Islet of Langerhans (tissue), 1 donor: Measurements from ENCODE around the gene ATG101.
"Not testable (repeated sequence)": the region's sequence is repeated elsewhere in the genome, so short reads cannot be mapped to it uniquely, and the experiment has no call there.

ENCODE experiments used
- FAIRE-seq: peaks from one replicate; lab custom pipeline; 2011; peaks lifted over from hg19 to GRCh38; lab: Jason Lieb, UNC

The ATG101 gene

DNA sequence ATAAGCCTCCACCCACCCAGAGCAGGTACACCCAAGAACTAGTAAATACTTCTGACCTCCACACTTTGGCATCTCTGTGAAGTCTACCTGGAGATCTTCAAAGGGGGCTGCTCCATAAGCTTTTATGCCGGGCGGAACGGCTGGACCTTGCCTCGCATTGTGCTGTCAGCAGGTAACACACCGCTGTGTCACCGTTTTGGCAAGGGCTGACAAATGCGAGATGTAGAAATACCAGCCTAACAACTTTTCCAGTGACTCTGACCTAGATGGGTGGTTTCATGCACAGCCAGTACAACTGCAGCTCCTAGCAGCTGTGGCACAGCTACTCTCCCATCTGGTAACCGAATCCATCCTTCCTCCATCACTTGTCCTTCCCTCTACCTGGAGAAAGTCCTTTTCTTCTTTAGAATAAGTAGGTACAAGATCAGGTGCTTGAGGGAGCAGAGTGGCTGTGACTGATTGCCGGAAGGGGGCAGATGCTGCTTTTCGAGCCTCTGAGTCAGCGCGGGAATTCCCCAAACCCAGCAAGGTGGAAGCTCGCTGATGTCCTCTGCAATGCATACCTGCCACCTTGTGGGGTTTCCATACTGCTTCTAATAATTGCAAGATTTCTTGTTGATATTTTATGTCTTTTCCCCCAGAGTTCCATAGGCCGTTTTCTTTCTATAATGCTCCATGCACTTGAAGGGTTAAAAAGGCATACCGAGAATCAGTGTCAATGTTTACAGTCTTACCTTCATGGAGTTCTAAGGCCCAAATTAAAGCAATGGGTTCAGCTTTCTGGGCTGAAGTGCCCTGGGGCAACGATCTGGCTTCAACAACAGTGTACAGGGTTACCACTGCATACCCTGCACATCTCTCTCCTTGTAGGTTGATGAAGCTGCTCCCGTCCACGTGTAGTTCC, 46.7 kb downstream of the ATG101 start:
- not testable (repeated sequence) for FAIRE-seq

DNA sequence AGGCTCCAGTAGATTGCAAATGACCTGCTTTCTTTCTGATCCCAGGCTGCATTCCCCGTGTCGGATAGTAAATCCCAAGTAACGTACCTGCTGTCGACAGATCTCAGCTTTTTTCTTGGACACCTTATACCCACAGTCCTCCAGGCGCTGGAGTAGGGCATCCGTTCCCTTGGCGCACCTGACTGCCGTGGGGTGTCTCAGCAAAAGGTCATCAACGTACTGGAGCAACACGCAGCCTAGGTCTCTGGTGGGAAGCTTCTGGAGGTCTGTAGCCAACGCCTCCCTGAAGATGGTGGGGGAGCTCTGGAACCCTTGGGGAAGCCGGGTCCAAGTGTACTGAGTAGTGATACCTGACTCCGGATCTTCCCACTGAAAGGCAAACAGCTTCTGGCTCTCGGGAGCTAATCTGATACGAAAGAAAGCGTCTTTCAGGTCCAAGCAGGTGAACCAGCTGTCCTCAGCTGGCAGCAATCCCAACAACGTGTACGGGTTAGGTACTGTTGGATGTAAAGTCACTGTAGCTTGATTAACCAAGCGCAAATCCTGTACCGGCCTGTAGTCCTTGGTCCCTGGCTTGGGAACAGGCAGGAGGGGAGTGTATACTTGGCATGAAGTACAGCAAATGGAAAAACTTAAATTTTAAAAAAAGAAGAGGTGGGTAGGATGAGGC, 48.2 kb downstream of the ATG101 start:
- not testable (repeated sequence) for FAIRE-seq

DNA sequence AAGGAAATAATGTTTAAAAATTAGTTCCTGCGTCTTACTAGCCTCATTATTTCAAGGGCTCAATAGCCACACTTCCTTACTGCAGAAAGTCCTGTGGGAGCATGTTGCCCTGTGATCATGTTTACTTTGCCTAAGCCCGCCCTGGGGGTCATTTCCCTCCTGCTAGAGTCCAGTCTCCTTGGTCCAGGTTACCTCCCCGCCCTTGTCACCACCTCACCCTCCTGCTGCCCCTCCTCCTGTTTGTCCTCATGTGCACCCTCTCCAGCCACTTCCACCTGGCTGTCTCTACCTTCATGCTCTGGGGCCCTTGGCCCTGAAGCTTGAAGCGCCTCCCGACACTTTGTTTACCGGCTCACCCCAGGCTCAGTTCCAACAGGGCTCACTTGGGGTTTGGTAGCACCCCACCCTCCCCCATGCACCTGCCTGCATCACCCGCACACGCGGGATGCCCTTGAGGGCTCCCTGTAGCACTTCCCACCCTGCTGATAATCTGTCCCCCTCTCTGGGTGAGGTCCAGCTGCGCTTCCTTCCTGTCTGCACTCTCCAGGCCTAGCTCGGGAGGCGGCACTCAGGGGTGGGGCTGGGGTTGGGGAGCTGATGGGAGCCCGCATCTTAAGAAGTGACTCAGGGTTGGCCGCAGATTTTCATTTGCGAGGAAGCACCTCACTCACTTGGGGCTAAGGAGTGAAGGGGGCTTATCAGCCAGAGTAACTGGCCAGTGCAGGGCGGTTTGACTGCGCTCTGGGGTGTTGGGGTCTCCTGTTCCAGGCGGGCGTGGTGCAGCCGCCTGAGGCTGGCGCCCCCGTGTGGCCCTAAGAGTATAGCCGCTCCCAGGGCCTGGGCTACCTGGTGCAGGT, 49.8 kb downstream of the ATG101 start:
- FAIRE-seq, result no peak

DNA sequence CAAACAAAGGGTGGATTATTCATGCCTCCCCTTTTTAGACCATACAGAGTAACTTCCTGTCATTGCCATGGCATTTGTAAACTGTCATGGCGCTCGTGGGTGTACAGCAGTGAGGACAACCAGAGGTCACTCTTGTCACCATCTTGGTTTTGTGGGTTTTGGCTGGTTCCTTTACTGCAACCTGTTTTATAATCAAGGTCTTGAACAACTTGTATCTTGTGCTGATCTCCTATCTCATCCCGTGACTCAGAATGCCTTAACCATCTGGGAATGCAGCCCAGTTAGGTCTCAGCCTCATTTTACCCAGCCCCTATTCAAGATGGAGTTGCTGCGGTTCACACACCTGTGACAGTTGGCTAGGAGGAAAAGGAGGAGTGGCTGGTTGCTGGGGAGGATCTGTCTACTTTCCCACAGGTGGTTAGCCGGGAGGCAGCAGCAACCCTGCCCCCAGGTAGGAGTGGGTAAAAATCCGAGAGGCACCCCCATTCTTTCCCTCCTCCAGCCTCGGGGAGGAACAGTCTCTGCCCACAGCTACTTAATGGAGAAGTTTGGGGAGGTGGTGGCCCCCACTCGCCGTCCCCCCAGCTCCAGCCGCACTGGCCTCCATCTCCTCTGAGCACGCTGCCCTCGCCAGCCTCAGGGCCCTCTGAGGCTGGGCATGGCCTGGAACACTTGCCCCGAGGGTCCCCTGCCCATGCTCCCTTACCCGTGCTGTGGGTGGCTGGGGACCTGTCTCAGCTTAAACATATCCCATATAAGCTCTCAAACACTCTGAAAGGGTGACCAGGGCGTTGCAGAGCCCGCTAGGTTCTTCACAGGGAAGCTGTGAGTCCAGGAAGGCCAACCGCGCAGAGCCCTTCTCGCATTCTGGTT, 51.4 kb downstream of the ATG101 start:
- FAIRE-seq, result no peak

GRCh38 chr12:52121824-52122539, 52.2 kb downstream of the ATG101 start:
- FAIRE-seq, result no peak

DNA sequence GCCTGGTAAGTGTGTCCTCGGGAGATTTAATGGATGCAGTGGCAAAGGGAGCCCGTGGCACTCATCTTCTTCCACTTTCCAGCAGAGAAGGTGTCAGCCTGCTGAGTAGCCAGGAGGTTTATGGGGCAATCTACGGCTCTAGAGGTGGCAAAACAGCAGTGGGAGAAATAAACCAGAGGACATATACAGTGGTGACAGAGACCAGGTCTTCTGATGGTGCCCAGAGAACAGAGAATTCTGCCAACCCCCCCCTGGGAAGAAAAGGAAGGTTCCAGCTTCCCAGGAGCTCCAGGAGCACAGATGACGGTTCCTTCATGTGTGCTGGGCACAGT, 52.7 kb downstream of the ATG101 start:
- no peak for FAIRE-seq

DNA sequence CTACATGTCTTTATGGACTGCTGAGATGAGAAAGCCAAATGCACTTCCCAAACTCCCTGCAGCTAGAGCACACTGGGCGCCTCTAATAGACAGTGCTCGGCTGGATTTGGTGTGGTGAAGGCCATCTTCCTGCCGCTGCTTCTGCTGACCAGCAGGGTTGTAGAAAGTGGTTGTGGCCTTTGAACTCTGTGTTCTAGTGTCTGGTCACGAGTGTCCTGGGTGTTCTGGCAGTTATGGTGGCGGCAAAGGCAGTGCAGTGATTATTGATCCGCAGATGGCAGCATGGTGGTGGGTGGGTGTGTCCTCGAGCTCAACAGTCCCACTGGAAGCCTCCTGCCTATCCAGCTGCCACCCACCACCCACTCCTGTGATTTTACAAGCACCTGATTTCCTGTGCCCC, 53.1 kb downstream of the ATG101 start:
- no peak for FAIRE-seq

GRCh38 chr12:52123487-52124186, 53.9 kb downstream of the ATG101 start:
- FAIRE-seq, result no peak

GRCh38 chr12:52125476-52125900, 55.7 kb downstream of the ATG101 start:
- FAIRE-seq, result no peak

GRCh38 chr12:52126050-52126604, 56.3 kb downstream of the ATG101 start:
- no peak for FAIRE-seq
